Peyer's patch (tissue), 4 donors: ENCODE data around the gene PCBD2.

Source experiments
- POLR2A ChIP-seq, 2 donors: fragments of 450-650 bp; IDR thresholded peaks; one replicate each; pipeline ENCODE4 v1.5.1; 2017; ENCODE audit warnings: antibody characterized with exemption in 2 of 2, mild to moderate bottlenecking in 2 of 2, moderate library complexity in 2 of 2
- TF ChIP-seq, protein P1 (sequence below), 6 experiments: fragments of 450-650 bp in 4 of 6; fragments of 200-600 bp in 2 of 6; sonication (generic) in 1 of 6; IDR thresholded peaks; one replicate each; pipeline ENCODE4 v1.5.1; 2017 to 2019; ENCODE audit warnings: antibody characterized with exemption in 6 of 6, mild to moderate bottlenecking in 3 of 6, moderate library complexity in 1 of 6

DNA sequence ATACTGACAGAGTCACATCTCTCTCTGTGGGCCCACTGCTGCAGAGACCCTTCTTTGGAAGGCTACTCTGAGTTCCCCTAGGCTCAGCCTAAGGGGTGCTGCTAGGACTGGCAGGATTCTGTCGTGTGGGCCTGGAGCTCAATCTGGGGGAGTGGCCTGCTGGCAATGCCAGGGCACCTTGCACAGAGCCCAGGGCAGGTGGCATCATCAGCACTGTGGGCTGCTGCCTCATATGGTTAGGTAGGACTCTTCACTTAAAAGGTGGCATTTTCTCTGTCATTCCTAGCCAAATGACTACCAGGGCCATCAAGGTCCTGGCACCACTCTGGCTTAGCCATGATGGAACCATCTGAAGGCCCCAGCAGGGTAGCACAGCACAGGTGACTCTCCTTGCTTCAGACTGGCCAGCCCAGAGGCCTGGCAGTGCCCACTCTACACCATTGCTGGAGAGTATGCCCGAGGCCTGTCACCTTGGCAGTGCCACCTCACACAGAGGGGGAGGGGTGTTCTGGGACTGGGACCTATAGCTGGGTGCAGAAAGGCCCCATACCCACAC, 107.2 kb downstream of the PCBD2 start:
- TF ChIP-seq POLR2A (IDR thresholded peaks at IDR 0.05): no peak
- TF ChIP-seq, protein P1, sequence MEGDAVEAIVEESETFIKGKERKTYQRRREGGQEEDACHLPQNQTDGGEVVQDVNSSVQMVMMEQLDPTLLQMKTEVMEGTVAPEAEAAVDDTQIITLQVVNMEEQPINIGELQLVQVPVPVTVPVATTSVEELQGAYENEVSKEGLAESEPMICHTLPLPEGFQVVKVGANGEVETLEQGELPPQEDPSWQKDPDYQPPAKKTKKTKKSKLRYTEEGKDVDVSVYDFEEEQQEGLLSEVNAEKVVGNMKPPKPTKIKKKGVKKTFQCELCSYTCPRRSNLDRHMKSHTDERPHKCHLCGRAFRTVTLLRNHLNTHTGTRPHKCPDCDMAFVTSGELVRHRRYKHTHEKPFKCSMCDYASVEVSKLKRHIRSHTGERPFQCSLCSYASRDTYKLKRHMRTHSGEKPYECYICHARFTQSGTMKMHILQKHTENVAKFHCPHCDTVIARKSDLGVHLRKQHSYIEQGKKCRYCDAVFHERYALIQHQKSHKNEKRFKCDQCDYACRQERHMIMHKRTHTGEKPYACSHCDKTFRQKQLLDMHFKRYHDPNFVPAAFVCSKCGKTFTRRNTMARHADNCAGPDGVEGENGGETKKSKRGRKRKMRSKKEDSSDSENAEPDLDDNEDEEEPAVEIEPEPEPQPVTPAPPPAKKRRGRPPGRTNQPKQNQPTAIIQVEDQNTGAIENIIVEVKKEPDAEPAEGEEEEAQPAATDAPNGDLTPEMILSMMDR (IDR thresholded peaks at IDR 0.05): no peak
